IMR-90 (cell line): Measurements from ENCODE around the gene PARK7.

ENCODE experiments used
- BHLHE40 ChIP-seq: fragments of 150-350 bp; IDR thresholded peaks from 2 replicates; pipeline ENCODE4 v1.6.1; 2016; ENCODE audit warnings: mild to moderate bottlenecking, low read depth, low read length
- CEBPB ChIP-seq: IDR thresholded peaks from 2 replicates; pipeline ENCODE4 v1.6.1; 2012; ENCODE audit warnings: low read depth, low read length, improper control_type of control experiment
- CHD1 ChIP-seq: IDR thresholded peaks from 2 replicates; pipeline ENCODE4 v1.6.1; 2012; ENCODE audit warnings: low read depth, low read length, improper control_type of control experiment
- FOS ChIP-seq: fragments of 150-350 bp; IDR thresholded peaks from 2 replicates; pipeline ENCODE4 v1.6.1; 2016; ENCODE audit warnings: low read depth, low read length
- MAFK ChIP-seq: IDR thresholded peaks from 2 replicates; pipeline ENCODE4 v1.6.1; 2012; ENCODE audit warnings: low read depth, low read length, improper control_type of control experiment
- MAZ ChIP-seq: IDR thresholded peaks from 2 replicates; pipeline ENCODE4 v1.6.1; 2012; ENCODE audit warnings: low read depth, mild to moderate bottlenecking, low read length, improper control_type of control experiment, moderate library complexity, borderline replicate concordance
- MXI1 ChIP-seq: IDR thresholded peaks from 2 replicates; pipeline ENCODE4 v1.6.1; 2012; ENCODE audit warnings: low read depth, mild to moderate bottlenecking, low read length, moderate library complexity, borderline replicate concordance
- POLR2A ChIP-seq: IDR thresholded peaks from 2 replicates; pipeline ENCODE4 v1.6.1; 2012; ENCODE audit warnings: mild to moderate bottlenecking, low read depth, low read length
- RAD21 ChIP-seq: IDR thresholded peaks from 2 replicates; pipeline ENCODE4 v1.6.1; 2012; ENCODE audit warnings: low read length, improper control_type of control experiment
- RCOR1 ChIP-seq: IDR thresholded peaks from 2 replicates; pipeline ENCODE4 v1.6.1; 2012; ENCODE audit warnings: mild to moderate bottlenecking, low read length, improper control_type of control experiment; ENCODE audit not compliant: insufficient replicate concordance
- RFX5 ChIP-seq: IDR thresholded peaks from 2 replicates; pipeline ENCODE4 v1.8.0; 2012; ENCODE audit warnings: low read depth, mild to moderate bottlenecking, low read length, moderate library complexity
- SMC3 ChIP-seq: fragments of 150-350 bp; IDR thresholded peaks from 2 replicates; pipeline ENCODE4 v1.6.1; 2016; ENCODE audit warnings: low read depth, mild to moderate bottlenecking, antibody characterized with exemption, low read length, moderate library complexity
- TF ChIP-seq, protein P1 (sequence below): conservative IDR thresholded peaks from 2 replicates; pipeline ENCODE4 v1.5.1; 2012; ENCODE audit warnings: mild to moderate bottlenecking, low read depth, low read length, improper control_type of control experiment
- TF ChIP-seq, protein P2 (sequence below): fragments of 150-350 bp; IDR thresholded peaks from 2 replicates; pipeline ENCODE4 v1.6.1; 2016; ENCODE audit warnings: low read depth, mild to moderate bottlenecking, low read length, moderate library complexity, borderline replicate concordance

DNA sequence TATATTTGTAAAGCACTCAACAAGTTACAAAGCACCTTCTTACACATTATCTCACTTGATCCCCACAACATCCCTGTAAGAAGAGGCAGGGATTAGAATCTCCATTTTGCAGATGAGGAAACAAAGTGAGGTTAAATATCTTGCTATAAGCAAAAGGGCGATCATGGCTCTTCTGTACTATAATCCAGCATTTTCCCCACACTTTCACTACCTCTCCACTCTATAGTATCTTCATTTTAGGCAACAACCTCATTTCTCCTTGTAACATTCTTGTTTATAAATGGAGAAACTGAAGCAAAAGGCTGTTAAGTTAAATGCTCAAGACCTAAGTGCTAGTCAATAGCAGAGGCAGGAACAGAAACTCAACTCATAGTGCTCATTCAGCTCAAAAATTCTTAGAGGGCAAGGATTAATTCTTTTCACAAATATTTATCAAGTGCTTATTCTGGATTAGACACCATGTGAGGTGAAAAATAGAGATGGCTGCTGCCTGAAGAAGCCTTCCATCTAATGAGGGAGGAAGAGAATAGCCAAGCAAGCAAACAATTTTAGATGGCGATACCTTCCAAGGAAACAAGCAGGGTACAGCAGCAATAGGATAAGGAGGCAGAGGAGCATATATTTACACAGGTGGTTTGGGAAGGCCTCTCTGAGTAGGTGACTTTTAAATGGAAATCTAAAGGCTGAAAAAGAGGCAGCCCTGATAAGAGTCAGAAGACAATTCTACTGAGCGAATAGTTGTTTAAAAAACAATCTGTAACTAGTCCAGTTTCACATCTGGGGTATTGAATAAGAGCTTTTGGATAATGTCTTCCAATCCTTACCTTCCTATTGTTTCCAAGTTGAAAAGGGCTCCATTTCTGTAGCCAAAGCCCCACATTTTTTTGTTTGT, 61.1 kb downstream of the PARK7 start:
- no peak; the same call in 1 of the 2 replicates for TF ChIP-seq CHD1
- TF ChIP-seq, protein P1, sequence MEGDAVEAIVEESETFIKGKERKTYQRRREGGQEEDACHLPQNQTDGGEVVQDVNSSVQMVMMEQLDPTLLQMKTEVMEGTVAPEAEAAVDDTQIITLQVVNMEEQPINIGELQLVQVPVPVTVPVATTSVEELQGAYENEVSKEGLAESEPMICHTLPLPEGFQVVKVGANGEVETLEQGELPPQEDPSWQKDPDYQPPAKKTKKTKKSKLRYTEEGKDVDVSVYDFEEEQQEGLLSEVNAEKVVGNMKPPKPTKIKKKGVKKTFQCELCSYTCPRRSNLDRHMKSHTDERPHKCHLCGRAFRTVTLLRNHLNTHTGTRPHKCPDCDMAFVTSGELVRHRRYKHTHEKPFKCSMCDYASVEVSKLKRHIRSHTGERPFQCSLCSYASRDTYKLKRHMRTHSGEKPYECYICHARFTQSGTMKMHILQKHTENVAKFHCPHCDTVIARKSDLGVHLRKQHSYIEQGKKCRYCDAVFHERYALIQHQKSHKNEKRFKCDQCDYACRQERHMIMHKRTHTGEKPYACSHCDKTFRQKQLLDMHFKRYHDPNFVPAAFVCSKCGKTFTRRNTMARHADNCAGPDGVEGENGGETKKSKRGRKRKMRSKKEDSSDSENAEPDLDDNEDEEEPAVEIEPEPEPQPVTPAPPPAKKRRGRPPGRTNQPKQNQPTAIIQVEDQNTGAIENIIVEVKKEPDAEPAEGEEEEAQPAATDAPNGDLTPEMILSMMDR = no peak
- peak; percentile 22 for TF ChIP-seq POLR2A
- no peak for TF ChIP-seq RCOR1
- no peak for TF ChIP-seq FOS
- TF ChIP-seq CEBPB = no peak
- TF ChIP-seq MAZ = no peak
- TF ChIP-seq SMC3 = no peak
- no peak for TF ChIP-seq RAD21
- TF ChIP-seq MXI1 = no peak
- no peak for TF ChIP-seq BHLHE40
- TF ChIP-seq MAFK = no peak
- TF ChIP-seq, protein P2, sequence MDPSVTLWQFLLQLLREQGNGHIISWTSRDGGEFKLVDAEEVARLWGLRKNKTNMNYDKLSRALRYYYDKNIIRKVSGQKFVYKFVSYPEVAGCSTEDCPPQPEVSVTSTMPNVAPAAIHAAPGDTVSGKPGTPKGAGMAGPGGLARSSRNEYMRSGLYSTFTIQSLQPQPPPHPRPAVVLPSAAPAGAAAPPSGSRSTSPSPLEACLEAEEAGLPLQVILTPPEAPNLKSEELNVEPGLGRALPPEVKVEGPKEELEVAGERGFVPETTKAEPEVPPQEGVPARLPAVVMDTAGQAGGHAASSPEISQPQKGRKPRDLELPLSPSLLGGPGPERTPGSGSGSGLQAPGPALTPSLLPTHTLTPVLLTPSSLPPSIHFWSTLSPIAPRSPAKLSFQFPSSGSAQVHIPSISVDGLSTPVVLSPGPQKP = no peak
- no peak for TF ChIP-seq RFX5
